ENCODE results near the gene OPN1LW. TPM values are rescaled to one million over a fixed set of nuclear protein-coding genes. Genes with fewer than 3 reads are reported as not detected.

The OPN1LW gene
- total RNA-seq, 2 experiments from 2014 or later, result not detected

- ATAC-seq, result no peak
- H3K4me3 Mint-ChIP-seq, result no peak overlapping the region
These were observed 11.7 kb upstream of the OPN1LW start for GRCh38 chrX:154132366-154132765.

GRCh38 chrX:154135458-154136229 is 8.4 kb upstream of the OPN1LW start:
- no peaks in the 10 kb centered on the region for H3K9me3 Mint-ChIP-seq
- peak overlapping the region; percentile 59 for H3K4me3 Mint-ChIP-seq
- intact Hi-C loops (cut with micrococcal nuclease), result no loop called here
- POLR2A ChIA-PET, result interaction anchor here (0.7 kb wide), 1 partner anchor 322 kb away, joined by 3 read pairs; the partner anchor contains the start of gene PLXNA3
- H3K4me1 Mint-ChIP-seq (ENCODE audit: low read depth), result peaks cover 12% of the 10 kb centered on the region
- H3K27ac Mint-ChIP-seq, result peak overlapping the region; percentile 64
- CTCF ChIA-PET, result interaction anchor here (0.9 to 1.0 kb wide), 2 partner anchors 10 to 173 kb away, joined by 3 read pairs; no protein-coding TSS in a partner anchor
- ATAC-seq (peak; percentile 40), DNase-seq (peak; percentile 35)
- TF ChIP-seq CTCF (IDR thresholded peaks at IDR 0.05), result no peak
- H3K36me3 Mint-ChIP-seq (ENCODE audit: low read depth), result no peaks in the 10 kb centered on the region
- no peaks in the 10 kb centered on the region for H3K27me3 Mint-ChIP-seq

More at GRCh38 chrX:154132366-154132765, 11.7 kb upstream of the OPN1LW start:
- ChIA-PET CTCF (no interaction called here), POLR2A (no interaction called here)
- H3K27me3 Mint-ChIP-seq, result no peaks in the 10 kb centered on the region
- no peak for DNase-seq
- TF ChIP-seq CTCF (IDR thresholded peaks at IDR 0.05), result no peak
- H3K4me1 Mint-ChIP-seq (ENCODE audit: low read depth), result peaks cover 12% of the 10 kb centered on the region
- no peaks in the 10 kb centered on the region for H3K9me3 Mint-ChIP-seq
- intact Hi-C loops (cut with micrococcal nuclease), result no loop called here
- no peaks in the 10 kb centered on the region for H3K36me3 Mint-ChIP-seq (ENCODE audit: low read depth)
- H3K27ac Mint-ChIP-seq, result no peak overlapping the region

- H3K27ac Mint-ChIP-seq, result peak overlapping the region; percentile 89
- ATAC-seq (peak; percentile 77), DNase-seq (peak; percentile 70)
- H3K36me3 Mint-ChIP-seq (ENCODE audit: low read depth), result no peaks in the 10 kb centered on the region
- CTCF ChIA-PET, result interaction anchor here (0.6 to 1.3 kb wide), 3 partner anchors 10 to 172 kb away, joined by 3 to 4 read pairs (median 4); no protein-coding TSS in a partner anchor
- H3K4me3 Mint-ChIP-seq, result peak overlapping the region; percentile 59
- TF ChIP-seq CTCF (IDR thresholded peaks at IDR 0.05), result peak; percentile 67
- POLR2A ChIA-PET, result interaction anchor here (0.6 kb wide), 1 partner anchor 116 kb away, joined by 3 read pairs; no protein-coding TSS in a partner anchor
- no peaks in the 10 kb centered on the region for H3K9me3 Mint-ChIP-seq
- intact Hi-C loops (cut with micrococcal nuclease), result no loop called here
- peaks cover 12% of the 10 kb centered on the region for H3K4me1 Mint-ChIP-seq (ENCODE audit: low read depth)
- H3K27me3 Mint-ChIP-seq, result no peaks in the 10 kb centered on the region
These were observed 7.3 kb upstream of the OPN1LW start for GRCh38 chrX:154136627-154137161.

GRCh38 chrX:154138857-154139256 is 5.2 kb upstream of the OPN1LW start:
- intact Hi-C loops (cut with micrococcal nuclease), result no loop called here

More at GRCh38 chrX:154138857-154139256, 5.2 kb upstream of the OPN1LW start:
- CTCF ChIA-PET, result no interaction called here
- H3K27ac Mint-ChIP-seq, result no peak overlapping the region
- no peak for DNase-seq
- POLR2A ChIA-PET, result no interaction called here
- no peaks in the 10 kb centered on the region for H3K27me3 Mint-ChIP-seq
- no peak for ATAC-seq
- no peak overlapping the region for H3K4me3 Mint-ChIP-seq
- no peaks in the 10 kb centered on the region for H3K9me3 Mint-ChIP-seq
- no peaks in the 10 kb centered on the region for H3K36me3 Mint-ChIP-seq (ENCODE audit: low read depth)
- no peak for TF ChIP-seq CTCF (IDR thresholded peaks at IDR 0.05)
- peaks cover 12% of the 10 kb centered on the region for H3K4me1 Mint-ChIP-seq (ENCODE audit: low read depth)
